Ascending aorta (tissue), 2 donors: ENCODE measurements around the gene ST6GALNAC3. TPM values are rescaled to one million over a fixed set of nuclear protein-coding genes. Genes with fewer than 3 reads are reported as not detected.

Source experiments
- DNase-seq, 2 donors: peaks; one replicate each; pipeline ENCODE4 v3.0.0-alpha.2; 2019; ENCODE audit warnings: low spot score in 2 of 2
- H3K27ac ChIP-seq, 2 donors: fragments of 200-600 bp; sonication (generic); one replicate each; pipeline ENCODE4 v1.5.1; 2016 to 2017; ENCODE audit warnings: mild to moderate bottlenecking in 1 of 2
- H3K27me3 ChIP-seq: fragments of 200-600 bp; sonication (generic); one replicate; pipeline ENCODE4 v1.5.1; 2017
- H3K36me3 ChIP-seq, 2 donors: fragments of 200-600 bp; sonication (generic); one replicate each; pipeline ENCODE4 v1.5.1; 2016
- H3K4me1 ChIP-seq, 2 donors: fragments of 200-600 bp; sonication (generic); one replicate each; pipeline ENCODE4 v1.5.1; 2016 to 2017; ENCODE audit warnings: mild to moderate bottlenecking in 1 of 2
- H3K4me3 ChIP-seq, 2 donors: fragments of 200-600 bp; sonication (generic); one replicate each; pipeline ENCODE4 v1.5.1; 2016 to 2017; ENCODE audit warnings: mild to moderate bottlenecking in 1 of 2
- H3K9me3 ChIP-seq, 2 donors: fragments of 200-600 bp; sonication (generic); one replicate each; pipeline ENCODE4 v1.5.1; 2016
- intact Hi-C: fragments of 100-400 bp; cut with DNase I; formaldehyde crosslinking; loops from one replicate; pipeline ENCODE4 v1.15.1; 2023
- total RNA-seq: library from RNA; depleted of rRNA; stranded (reverse); fragments of >200 nt; gene quantifications from one replicate; pipeline ENCODE4 v1.1.0, GENCODE V29; 2016
- TF ChIP-seq, protein P1 (sequence below), 3 experiments: fragments of 200-600 bp in 2 of 3; fragments of 450-650 bp in 1 of 3; sonication (generic) in 2 of 3; IDR thresholded peaks; one replicate each; pipeline ENCODE4 v1.5.1; 2016 to 2019; ENCODE audit warnings: antibody characterized with exemption in 3 of 3, mild to moderate bottlenecking in 1 of 3, moderate library complexity in 1 of 3

The ST6GALNAC3 gene
- total RNA-seq, 1 donor from 2014 or later: 34.5 TPM

DNA sequence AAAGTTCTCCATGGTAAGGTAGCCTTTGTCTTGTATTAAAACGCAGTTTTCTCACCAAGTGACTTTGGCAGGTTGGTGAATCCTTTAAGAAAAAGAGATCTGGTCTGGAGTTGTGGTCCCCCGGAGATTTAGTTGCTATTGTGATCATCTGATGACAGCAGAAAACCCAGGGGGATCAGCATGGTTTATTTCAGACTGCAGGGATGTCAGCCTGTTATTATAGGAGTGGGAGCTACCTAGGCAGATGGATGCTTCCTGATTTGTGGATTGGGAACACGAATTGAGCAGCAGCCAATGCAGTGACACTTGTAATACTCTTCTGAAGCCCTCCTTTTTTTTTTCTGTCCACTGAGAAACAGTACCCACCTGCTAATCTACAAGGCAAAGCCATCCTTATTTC is 150.2 kb downstream of the ST6GALNAC3 start:
- intact Hi-C loops: no loop called here
- no peak overlapping the region for H3K4me3 ChIP-seq
- H3K36me3 ChIP-seq: no peaks in the 10 kb centered on the region
- H3K27ac ChIP-seq: no peak overlapping the region
- H3K27me3 ChIP-seq: no peaks in the 10 kb centered on the region
- DNase-seq: no peak
- no peaks in the 10 kb centered on the region for H3K4me1 ChIP-seq
- TF ChIP-seq, protein P1, sequence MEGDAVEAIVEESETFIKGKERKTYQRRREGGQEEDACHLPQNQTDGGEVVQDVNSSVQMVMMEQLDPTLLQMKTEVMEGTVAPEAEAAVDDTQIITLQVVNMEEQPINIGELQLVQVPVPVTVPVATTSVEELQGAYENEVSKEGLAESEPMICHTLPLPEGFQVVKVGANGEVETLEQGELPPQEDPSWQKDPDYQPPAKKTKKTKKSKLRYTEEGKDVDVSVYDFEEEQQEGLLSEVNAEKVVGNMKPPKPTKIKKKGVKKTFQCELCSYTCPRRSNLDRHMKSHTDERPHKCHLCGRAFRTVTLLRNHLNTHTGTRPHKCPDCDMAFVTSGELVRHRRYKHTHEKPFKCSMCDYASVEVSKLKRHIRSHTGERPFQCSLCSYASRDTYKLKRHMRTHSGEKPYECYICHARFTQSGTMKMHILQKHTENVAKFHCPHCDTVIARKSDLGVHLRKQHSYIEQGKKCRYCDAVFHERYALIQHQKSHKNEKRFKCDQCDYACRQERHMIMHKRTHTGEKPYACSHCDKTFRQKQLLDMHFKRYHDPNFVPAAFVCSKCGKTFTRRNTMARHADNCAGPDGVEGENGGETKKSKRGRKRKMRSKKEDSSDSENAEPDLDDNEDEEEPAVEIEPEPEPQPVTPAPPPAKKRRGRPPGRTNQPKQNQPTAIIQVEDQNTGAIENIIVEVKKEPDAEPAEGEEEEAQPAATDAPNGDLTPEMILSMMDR (IDR thresholded peaks at IDR 0.05): no peak
- no peaks in the 10 kb centered on the region for H3K9me3 ChIP-seq

DNA sequence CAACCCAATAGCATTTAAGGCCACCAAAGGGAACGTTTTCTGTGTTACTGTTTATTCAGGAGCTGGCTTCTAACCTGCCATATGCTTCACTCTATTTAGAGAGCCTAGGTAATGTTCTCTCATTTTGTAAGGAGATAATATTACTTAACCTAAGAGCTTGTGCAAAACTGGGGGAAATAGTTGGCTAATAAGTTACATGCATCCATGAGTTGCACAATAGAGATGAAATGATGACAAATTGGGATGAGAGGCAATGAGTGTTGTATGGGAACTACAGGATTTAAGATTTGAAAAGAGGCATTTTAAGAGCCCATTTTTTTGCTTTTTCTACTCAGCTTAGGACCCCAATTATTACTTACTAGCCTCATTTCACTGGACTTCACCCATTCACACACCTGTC is 151.0 kb downstream of the ST6GALNAC3 start:
- Histone ChIP-seq H3K9me3 (no peaks in the 10 kb centered on the region), H3K36me3 (no peaks in the 10 kb centered on the region), H3K4me1 (no peaks in the 10 kb centered on the region), H3K4me3 (no peak overlapping the region), H3K27ac (no peak overlapping the region), H3K27me3 (no peaks in the 10 kb centered on the region)
- intact Hi-C loops: no loop called here
- no peak for DNase-seq
- TF ChIP-seq, protein P1 (IDR thresholded peaks at IDR 0.05): no peak

- Histone ChIP-seq H3K36me3 (no peaks in the 10 kb centered on the region), H3K27ac (no peak overlapping the region), H3K9me3 (no peaks in the 10 kb centered on the region), H3K4me3 (no peak overlapping the region), H3K27me3 (no peaks in the 10 kb centered on the region), H3K4me1 (no peaks in the 10 kb centered on the region)
- DNase-seq: no peak
- TF ChIP-seq, protein P1 (IDR thresholded peaks at IDR 0.05): no peak
- intact Hi-C loops: no loop called here
These were observed 153.1 kb downstream of the ST6GALNAC3 start for GRCh38 chr1:76227621-76228020.

- no peaks in the 10 kb centered on the region for H3K4me1 ChIP-seq
- intact Hi-C loops: no loop called here
These were observed 154.9 kb downstream of the ST6GALNAC3 start for GRCh38 chr1:76229279-76230005.

GRCh38 chr1:76230842-76231281 is 156.3 kb downstream of the ST6GALNAC3 start:
- Histone ChIP-seq H3K27me3 (no peaks in the 10 kb centered on the region), H3K4me1 (no peaks in the 10 kb centered on the region), H3K9me3 (no peaks in the 10 kb centered on the region), H3K27ac (no peak overlapping the region), H3K4me3 (no peak overlapping the region), H3K36me3 (no peaks in the 10 kb centered on the region)
- DNase-seq: no peak
- TF ChIP-seq, protein P1 (IDR thresholded peaks at IDR 0.05): no peak
- intact Hi-C loops: no loop called here

More at GRCh38 chr1:76229279-76230005, 154.9 kb downstream of the ST6GALNAC3 start:
- no peak overlapping the region for H3K4me3 ChIP-seq
- H3K27ac ChIP-seq: no peak overlapping the region
- TF ChIP-seq, protein P1 (IDR thresholded peaks at IDR 0.05): no peak
- DNase-seq: no peak
- no peaks in the 10 kb centered on the region for H3K9me3 ChIP-seq
- no peaks in the 10 kb centered on the region for H3K27me3 ChIP-seq
- no peaks in the 10 kb centered on the region for H3K36me3 ChIP-seq
